NCI-H2227 (cell line): ENCODE measurements around the gene RREB1.
A peak's percentile ranks its signal among the peaks of the same experiment; 100 is the strongest.
"Not testable (repeated sequence)": the region's sequence is repeated elsewhere in the genome, so short reads cannot be mapped to it uniquely, and the experiment has no call there.

Experiments
- DNase-seq: peaks from one replicate; lab custom pipeline; 2025; ENCODE audit not compliant: unreplicated experiment; lab: John Stamatoyannopoulos, UW

RREB1 gene

GRCh38 chr6:7144872-7145584 lies 37.3 kb downstream of the RREB1 start:
- DNase-seq, result no peak

DNA sequence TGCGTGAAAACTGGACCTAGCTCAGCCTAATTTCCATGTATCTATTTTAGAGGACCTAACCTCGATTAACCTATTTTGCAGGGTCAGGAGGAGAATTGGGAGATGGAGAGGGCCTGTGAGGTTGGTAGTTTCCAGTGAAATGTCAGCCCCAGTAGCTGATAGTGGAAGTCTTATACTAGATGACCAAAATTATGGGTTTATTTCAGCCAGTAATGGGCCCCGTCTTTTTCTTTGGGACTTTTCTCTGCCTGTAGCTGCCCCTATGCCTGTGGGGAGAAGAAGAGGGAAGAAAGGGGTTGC lies 37.8 kb downstream of the RREB1 start:
- DNase-seq, result no peak

DNA sequence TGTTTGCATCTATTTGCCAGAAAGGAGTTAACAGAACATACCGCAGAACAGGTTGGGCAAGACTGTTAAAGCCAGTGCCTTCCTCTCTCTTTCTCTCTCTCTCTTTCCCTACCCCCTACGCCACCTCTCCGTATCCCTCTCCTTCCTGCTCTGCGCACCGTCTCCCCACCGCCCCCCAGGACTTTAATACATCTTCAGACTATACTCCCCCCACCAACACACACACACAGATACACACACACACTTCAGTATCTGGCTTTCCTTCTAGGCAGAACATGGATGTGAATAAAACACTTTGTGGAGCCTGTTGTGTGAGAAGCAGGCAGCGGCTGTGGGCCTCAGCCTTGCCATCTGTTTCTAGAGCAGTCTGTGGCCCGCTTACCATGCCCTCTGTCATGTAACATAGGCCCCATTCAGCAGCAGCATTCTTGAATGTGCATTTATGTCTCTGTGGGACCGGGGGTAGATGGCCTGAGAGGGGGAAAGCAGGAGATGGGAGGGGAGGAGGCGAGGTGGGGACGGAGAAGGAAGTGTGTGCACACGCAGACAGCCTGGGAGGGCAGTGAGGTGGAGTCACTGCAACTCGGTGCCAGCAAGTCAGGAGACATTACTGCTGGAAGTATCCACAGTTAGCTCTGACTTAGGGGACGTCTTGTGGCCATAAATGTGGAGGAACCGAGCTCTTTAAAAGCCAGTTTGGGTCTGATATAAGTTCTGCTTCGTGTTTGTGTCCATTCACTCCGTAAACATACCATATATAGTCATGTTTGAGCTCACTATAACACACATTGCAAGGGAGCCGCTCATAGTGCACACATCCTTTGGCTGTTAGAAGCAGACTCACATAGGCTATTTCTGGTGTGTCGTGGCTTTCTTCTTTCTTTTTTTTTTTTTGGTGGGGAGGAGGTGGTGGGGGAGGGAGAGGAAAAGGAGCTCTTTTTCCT lies 38.4 kb downstream of the RREB1 start:
- DNase-seq, result no peak

- no peak for DNase-seq
Observed at GRCh38 chr6:7147051-7147671, 39.4 kb downstream of the RREB1 start.

- DNase-seq, result no peak
Observed at GRCh38 chr6:7148100-7148822, 40.5 kb downstream of the RREB1 start.

- DNase-seq, result peak; percentile 59
Observed at GRCh38 chr6:7150381-7151064, 42.8 kb downstream of the RREB1 start.

DNA sequence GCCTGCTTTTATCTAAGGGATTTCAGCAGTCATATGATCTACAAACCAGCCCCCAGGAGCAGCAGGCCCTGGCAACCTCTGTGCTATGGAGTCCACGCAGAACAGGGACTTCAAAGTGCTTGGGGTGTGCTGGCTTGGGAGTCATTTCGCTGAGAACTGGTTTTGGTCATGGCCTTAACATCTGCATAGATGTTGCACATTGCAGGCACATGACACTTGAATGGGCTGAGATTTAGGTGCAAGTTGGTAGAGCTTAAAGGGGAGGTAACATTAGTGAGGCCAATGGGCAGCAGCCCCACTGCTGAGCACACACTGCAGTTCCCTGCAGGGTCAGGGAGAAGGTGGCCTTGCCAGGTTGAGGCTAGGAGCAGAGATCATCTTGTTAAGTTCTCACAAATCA lies 43.6 kb downstream of the RREB1 start:
- DNase-seq, result no peak

GRCh38 chr6:7152462-7152861 lies 44.7 kb downstream of the RREB1 start:
- no peak for DNase-seq

DNA sequence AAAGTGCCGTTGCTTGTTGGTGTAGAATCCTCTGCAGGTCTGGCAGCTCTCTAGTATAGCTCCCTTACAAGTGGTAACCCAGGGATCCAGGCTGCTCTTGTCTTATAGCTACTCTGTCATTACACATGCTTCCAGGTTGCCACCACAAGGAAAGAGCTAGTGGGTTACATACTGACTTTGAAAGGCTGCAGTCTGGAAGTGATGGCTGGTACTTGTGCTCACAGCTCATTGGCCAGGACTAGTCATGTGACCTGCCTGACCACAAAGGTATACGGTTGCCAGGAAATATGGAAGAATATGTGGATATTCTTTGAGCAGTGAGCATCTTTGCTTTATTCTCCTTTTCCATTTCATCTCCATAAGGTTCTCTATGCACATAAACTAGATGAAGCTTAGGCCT lies 46.0 kb downstream of the RREB1 start:
- DNase-seq, result no peak

- no peak for DNase-seq
Observed at GRCh38 chr6:7154341-7155139, 46.8 kb downstream of the RREB1 start.

GRCh38 chr6:7155871-7156579 lies 48.3 kb downstream of the RREB1 start:
- no peak for DNase-seq

DNA sequence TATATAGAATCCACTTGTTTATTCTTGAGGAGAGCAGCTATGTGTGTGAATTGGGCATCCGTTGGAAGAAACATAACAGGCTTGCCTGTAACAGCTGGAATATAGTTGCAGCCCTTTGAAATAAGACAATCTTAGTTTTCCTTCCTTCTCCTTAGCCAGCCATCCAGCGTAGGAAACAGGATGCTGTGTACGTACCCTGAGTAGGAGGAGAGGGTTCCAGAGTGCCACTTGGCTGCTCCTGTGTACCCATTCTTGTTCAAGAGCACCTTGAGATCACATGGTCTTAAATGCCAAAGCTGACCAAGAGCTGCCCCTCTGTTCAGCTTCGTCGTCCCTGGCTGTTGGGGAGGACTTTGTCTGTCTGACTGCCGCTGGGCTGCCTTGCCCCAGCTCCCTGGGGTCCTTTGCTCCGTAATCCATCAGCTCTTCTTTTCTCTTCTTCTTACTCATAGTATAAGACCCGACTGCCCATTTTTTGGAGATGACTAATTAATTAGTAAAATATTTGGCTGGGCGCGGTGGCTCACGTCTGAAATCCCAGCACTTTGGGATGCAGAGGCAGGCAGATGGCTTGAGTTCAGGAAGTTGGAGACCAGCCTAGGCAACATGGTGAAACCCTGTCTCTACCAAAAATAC lies 49.0 kb downstream of the RREB1 start:
- no peak for DNase-seq

GRCh38 chr6:7157307-7157706 lies 49.5 kb downstream of the RREB1 start:
- DNase-seq, result not testable (repeated sequence)

DNA sequence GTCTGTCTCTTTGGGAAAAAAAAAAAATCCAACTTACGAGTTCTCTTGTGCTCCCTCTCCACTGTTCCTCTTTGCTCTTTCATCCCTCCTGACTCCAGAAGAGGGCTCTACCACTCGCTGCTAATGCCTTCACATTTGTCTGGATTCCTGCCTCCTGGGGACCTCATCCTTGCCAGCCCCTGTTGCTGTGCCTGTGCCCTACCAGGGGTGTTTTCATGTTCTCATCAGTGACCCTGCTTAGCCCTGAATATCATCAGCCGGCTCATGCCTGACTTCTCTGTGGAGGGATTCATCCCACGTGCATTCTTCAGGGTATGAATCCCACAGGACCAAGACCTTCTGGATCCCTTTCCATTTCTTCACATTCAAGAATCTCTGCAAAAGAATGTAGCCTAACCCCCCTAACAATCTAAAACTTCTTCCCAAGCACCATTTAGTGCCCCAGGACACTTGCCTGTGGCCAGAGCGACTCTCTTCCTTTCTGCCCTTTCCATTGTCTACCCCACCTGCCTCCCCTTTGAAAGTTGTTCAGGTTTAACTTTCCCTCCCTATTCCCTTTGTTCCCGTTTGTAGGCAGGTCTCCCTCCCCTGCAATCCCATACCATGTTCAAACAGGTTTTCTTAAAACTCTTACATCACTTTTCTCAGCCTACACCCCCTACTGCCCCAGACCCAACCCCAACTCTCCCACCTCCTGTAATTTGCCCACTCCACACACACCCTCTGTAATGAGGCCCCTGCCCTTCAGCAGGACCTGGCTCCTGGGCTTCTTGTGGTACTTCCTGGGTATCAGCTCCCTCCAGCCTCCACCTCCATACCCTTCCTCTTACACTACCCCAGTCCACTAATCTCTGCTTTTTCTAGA lies 50.2 kb downstream of the RREB1 start:
- no peak for DNase-seq

GRCh38 chr6:7159790-7160525 lies 52.2 kb downstream of the RREB1 start:
- DNase-seq, result no peak

DNA sequence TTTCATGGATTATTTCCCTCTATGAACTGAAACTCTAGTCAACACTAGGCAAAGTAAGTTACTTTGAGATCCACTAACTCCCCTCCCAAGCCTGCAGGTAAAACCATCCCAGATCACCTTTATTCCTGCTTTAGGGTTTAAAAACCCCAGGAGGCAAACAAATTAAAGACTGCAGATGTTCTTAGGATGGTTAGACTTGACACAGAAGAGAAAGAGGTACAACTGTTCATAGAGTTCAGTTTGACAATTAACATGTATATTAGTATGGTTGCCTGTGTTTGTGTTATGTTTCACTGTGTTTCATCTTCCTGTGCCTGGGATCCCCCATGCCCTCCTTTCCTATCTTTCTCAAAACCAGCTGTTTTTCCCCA lies 53.5 kb downstream of the RREB1 start:
- DNase-seq, result no peak

GRCh38 chr6:7161845-7162244 lies 54.1 kb downstream of the RREB1 start:
- no peak for DNase-seq
